WTC11 (cell line): ENCODE measurements around the gene MLC1. TPM values are rescaled to one million over a fixed set of nuclear protein-coding genes. Genes with fewer than 3 reads are reported as not detected.

ENCODE experiments used
- ATAC-seq: fragments of 200-7000 bp; cut with Tn5 transposase; 2 replicates; pipeline ENCODE4 v1.10.0; 2021; ENCODE audit warnings: mild to moderate bottlenecking, moderate library complexity
- CTCF ChIA-PET: fragments of 300-600 bp; sonication (Branson Sonifier 250); formaldehyde crosslinking; loops from one replicate; lab custom pipeline; 2021; ENCODE audit warnings: antibody characterized with exemption; lab: Charles Lee
- POLR2A ChIA-PET: fragments of 350-600 bp; sonication (Branson Sonifier 250); formaldehyde crosslinking; loops from one replicate; lab custom pipeline; 2021; ENCODE audit warnings: antibody characterized with exemption; lab: Charles Lee
- DNase-seq: peaks from one replicate; pipeline ENCODE4 v3.0.0; 2021; ENCODE audit warnings: low spot score
- H3K27ac Mint-ChIP-seq: 2 replicates; pipeline ENCODE4 v1.8.0; 2021; ENCODE audit warnings: mixed read lengths
- H3K27me3 Mint-ChIP-seq: 2 replicates; pipeline ENCODE4 v1.8.0; 2021; ENCODE audit warnings: low read depth, mild to moderate bottlenecking, moderate library complexity, mixed read lengths
- H3K36me3 Mint-ChIP-seq: 2 replicates; pipeline ENCODE4 v1.8.0; 2021; ENCODE audit warnings: mixed read lengths
- H3K4me1 Mint-ChIP-seq: 2 replicates; pipeline ENCODE4 v1.8.0; 2022; ENCODE audit warnings: mixed read lengths
- H3K4me3 Mint-ChIP-seq: 2 replicates; pipeline ENCODE4 v1.8.0; 2021; ENCODE audit warnings: mild to moderate bottlenecking, moderate library complexity, mixed read lengths
- H3K9me3 Mint-ChIP-seq: 2 replicates; pipeline ENCODE4 v1.8.0; 2021; ENCODE audit warnings: mixed read lengths
- AR ChIP-seq: fragments of 250-450 bp; sonication (Bioruptor Pico); IDR thresholded peaks from 2 replicates; pipeline ENCODE4 v1.9.0; 2021; ENCODE audit warnings: mild to moderate bottlenecking
- E2F1 ChIP-seq: sonication (generic); formaldehyde crosslinking; IDR thresholded peaks from 2 replicates; pipeline ENCODE4 v1.8.0; 2022; ENCODE audit warnings: mild to moderate bottlenecking, missing genetic modification reagents
- E2F4 ChIP-seq: sonication (generic); formaldehyde crosslinking; IDR thresholded peaks from 2 replicates; pipeline ENCODE4 v1.8.1; 2022; ENCODE audit warnings: low read depth, mild to moderate bottlenecking, moderate library complexity, missing genetic modification reagents, borderline replicate concordance
- ELF4 ChIP-seq: sonication (generic); formaldehyde crosslinking; IDR thresholded peaks from 2 replicates; pipeline ENCODE4 v1.8.1; 2022; ENCODE audit warnings: low read depth, mild to moderate bottlenecking, moderate library complexity, missing genetic modification reagents
- EMX1 ChIP-seq: fragments of 250-450 bp; sonication (Bioruptor Pico); IDR thresholded peaks from 2 replicates; pipeline ENCODE4 v1.8.0; 2021; ENCODE audit warnings: mild to moderate bottlenecking
- MAX ChIP-seq: sonication (generic); formaldehyde crosslinking; IDR thresholded peaks from 2 replicates; pipeline ENCODE4 v1.8.0; 2022; ENCODE audit warnings: mild to moderate bottlenecking, missing genetic modification reagents
- MXD4 ChIP-seq: fragments of 250-450 bp; sonication (Bioruptor Pico); IDR thresholded peaks from 2 replicates; pipeline ENCODE4 v1.8.0; 2021; ENCODE audit warnings: mild to moderate bottlenecking, moderate library complexity, borderline replicate concordance
- NR1H2 ChIP-seq: sonication (generic); formaldehyde crosslinking; IDR thresholded peaks from 2 replicates; pipeline ENCODE4 v1.9.0; 2021; ENCODE audit warnings: mild to moderate bottlenecking, moderate library complexity, missing genetic modification reagents
- OVOL2 ChIP-seq: fragments of 250-450 bp; sonication (Bioruptor Pico); IDR thresholded peaks from 2 replicates; pipeline ENCODE4 v1.9.0; 2021; ENCODE audit warnings: mild to moderate bottlenecking, borderline replicate concordance
- SMAD3 ChIP-seq: sonication (generic); formaldehyde crosslinking; IDR thresholded peaks from 2 replicates; pipeline ENCODE4 v1.8.0; 2022; ENCODE audit warnings: missing genetic modification reagents, mild to moderate bottlenecking, borderline replicate concordance
- STAT6 ChIP-seq: sonication (generic); formaldehyde crosslinking; conservative IDR thresholded peaks from 2 replicates; pipeline ENCODE4 v1.8.1; 2023; ENCODE audit warnings: mild to moderate bottlenecking, low read depth, missing genetic modification reagents, moderate library complexity
- TEAD4 ChIP-seq: sonication (generic); formaldehyde crosslinking; IDR thresholded peaks from 2 replicates; pipeline ENCODE4 v1.8.0; 2022; ENCODE audit warnings: mild to moderate bottlenecking, missing genetic modification reagents
- TP53 ChIP-seq: sonication (generic); formaldehyde crosslinking; IDR thresholded peaks from 2 replicates; pipeline ENCODE4 v1.8.1; 2023; ENCODE audit warnings: mild to moderate bottlenecking, missing genetic modification reagents
- ZNF232 ChIP-seq: sonication (generic); formaldehyde crosslinking; IDR thresholded peaks from 2 replicates; pipeline ENCODE4 v1.8.0; 2022; ENCODE audit warnings: mild to moderate bottlenecking, missing genetic modification reagents
- ZNF512 ChIP-seq: sonication (generic); formaldehyde crosslinking; IDR thresholded peaks from 2 replicates; pipeline ENCODE4 v1.8.1; 2022; ENCODE audit warnings: missing genetic modification reagents, borderline replicate concordance
- ZNF532 ChIP-seq: fragments of 250-450 bp; sonication (Bioruptor Pico); IDR thresholded peaks from 2 replicates; pipeline ENCODE4 v1.9.0; 2021; ENCODE audit warnings: mild to moderate bottlenecking, borderline replicate concordance
- total RNA-seq: library from RNA; stranded (reverse); gene quantifications from 3 replicates; pipeline ENCODE4 v1.2.3, GENCODE V29; 2021

MLC1 gene
- total RNA-seq, 1 experiment from 2014 or later: 0.13 TPM

GRCh38 chr22:50119169-50119767 lies 34.0 kb upstream of the MLC1 start (continued):
- TF ChIP-seq MAX (CRISPR knock-in tag): no peak

- Mint-ChIP-seq H3K27ac (no peak overlapping the region), H3K27me3 (peaks cover 2% of the 10 kb centered on the region; the same call in 1 of the 2 replicates), H3K4me1 (no peaks in the 10 kb centered on the region), H3K4me3 (no peak overlapping the region), H3K9me3 (peaks cover 12% of the 10 kb centered on the region), H3K36me3 (no peaks in the 10 kb centered on the region)
- TF ChIP-seq EMX1 (CRISPR knock-in tag) (no peak), ZNF232 (CRISPR knock-in tag) (no peak), ELF4 (no peak), E2F4 (CRISPR knock-in tag) (no peak), E2F1 (no peak), SMAD3 (no peak), TEAD4 (CRISPR knock-in tag) (no peak), TP53 (CRISPR knock-in tag) (no peak), OVOL2 (no peak), ZNF512 (no peak), STAT6 (CRISPR knock-in tag) (no peak), ZNF532 (CRISPR knock-in tag) (no peak), NR1H2 (CRISPR knock-in tag) (no peak), AR (no peak), MXD4 (no peak)
- DNase-seq: no peak
- POLR2A ChIA-PET: no interaction called here
- CTCF ChIA-PET: interaction anchor here (1.1 kb wide), 1 partner anchor 59 kb away, joined by 3 read pairs; no protein-coding TSS in a partner anchor
- ATAC-seq: no peak
Measured at GRCh38 chr22:50118557-50119168, 33.4 kb upstream of the MLC1 start.
